OCI-LY1 (cell line): ENCODE data around the gene NELFCD.

ENCODE experiments used
- CTCF ChIP-seq: fragments of 200-600 bp; sonication (generic), shearing (Covaris generic); IDR thresholded peaks from 2 replicates; pipeline ENCODE4 v1.5.1; 2017; ENCODE audit warnings: mild to moderate bottlenecking, antibody characterized with exemption, low read length, moderate library complexity, mixed read lengths
- EZH2 ChIP-seq: fragments of 200-600 bp; sonication (generic), shearing (Covaris generic); IDR thresholded peaks from 2 replicates; pipeline ENCODE4 v1.8.0; 2017; ENCODE audit warnings: borderline replicate concordance, mixed run types, mild to moderate bottlenecking, antibody characterized with exemption, low read length, moderate library complexity, mixed read lengths

GRCh38 chr20:59010321-59010994, 29.4 kb downstream of the NELFCD start:
- TF ChIP-seq CTCF, result no peak
- TF ChIP-seq EZH2, result no peak
